HL-60 (cell line): ENCODE results near the gene OR10A6.

ENCODE experiments used
- DNase-seq, 2 experiments: peaks; one replicate each; pipeline ENCODE4 v3.0.0-alpha.2; 2010 to 2020; ENCODE audit warnings: low read depth in 1 of 2, low spot score in 1 of 2
- H3K27ac ChIP-seq: fragments of 250-450 bp; sonication (Bioruptor Pico); replicated peaks from 2 replicates; pipeline ENCODE4 v1.5.1; 2020; ENCODE audit warnings: mild to moderate bottlenecking, moderate library complexity
- H3K27me3 ChIP-seq: fragments of 250-450 bp; sonication (Bioruptor Pico); 2 replicates; pipeline ENCODE4 v1.5.1; 2021; ENCODE audit warnings: mild to moderate bottlenecking, moderate library complexity; ENCODE audit not compliant: insufficient read depth, poor library complexity, severe bottlenecking
- H3K4me3 ChIP-seq: replicated peaks from 2 replicates; pipeline ENCODE4 v1.5.1; 2011; ENCODE audit warnings: mild to moderate bottlenecking, control low read depth, low read length; ENCODE audit not compliant: insufficient read depth
- GABPA ChIP-seq: IDR thresholded peaks from 2 replicates; pipeline ENCODE4 v1.6.1; 2012; ENCODE audit warnings: low read depth
- POLR2AphosphoS5 ChIP-seq: IDR thresholded peaks from 2 replicates; pipeline ENCODE4 v1.6.1; 2012; ENCODE audit warnings: low read depth
- SPI1 ChIP-seq: IDR thresholded peaks from 2 replicates; pipeline ENCODE4 v1.6.1; 2012; ENCODE audit warnings: low read depth, mild to moderate bottlenecking, borderline replicate concordance
- TF ChIP-seq, protein P1 (sequence below): IDR thresholded peaks from one replicate; pipeline ENCODE4 v1.5.1; 2011; ENCODE audit warnings: low read length, control low read depth, inconsistent platforms; ENCODE audit not compliant: insufficient read depth
- TF ChIP-seq, protein P2 (sequence below): IDR thresholded peaks from 2 replicates; pipeline ENCODE4 v1.6.1; 2012; ENCODE audit warnings: low read depth; ENCODE audit not compliant: insufficient replicate concordance

The OR10A6 gene

DNA sequence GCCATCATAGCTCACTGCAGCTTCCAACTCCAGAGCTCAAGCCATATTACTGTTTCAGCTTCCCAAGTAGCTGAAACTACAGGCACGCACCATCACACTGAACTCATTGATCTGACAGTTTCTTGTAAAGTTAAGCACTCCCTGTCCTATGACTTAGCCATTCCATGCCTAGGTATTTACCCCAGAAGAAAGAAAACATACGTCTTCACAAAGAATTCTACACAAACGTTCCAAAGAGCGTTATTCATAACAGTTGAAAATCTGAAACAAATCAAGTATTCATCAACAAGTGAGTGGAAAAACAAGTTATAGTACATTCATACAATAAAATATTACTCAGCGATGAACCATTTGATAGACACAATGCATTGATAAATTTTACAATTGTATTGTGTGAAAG lies 41.9 kb upstream of the OR10A6 start:
- H3K27me3 ChIP-seq, result no peaks in the 10 kb centered on the region
- TF ChIP-seq POLR2AphosphoS5 (no peak), GABPA (no peak), SPI1 (no peak)
- TF ChIP-seq, protein P1, sequence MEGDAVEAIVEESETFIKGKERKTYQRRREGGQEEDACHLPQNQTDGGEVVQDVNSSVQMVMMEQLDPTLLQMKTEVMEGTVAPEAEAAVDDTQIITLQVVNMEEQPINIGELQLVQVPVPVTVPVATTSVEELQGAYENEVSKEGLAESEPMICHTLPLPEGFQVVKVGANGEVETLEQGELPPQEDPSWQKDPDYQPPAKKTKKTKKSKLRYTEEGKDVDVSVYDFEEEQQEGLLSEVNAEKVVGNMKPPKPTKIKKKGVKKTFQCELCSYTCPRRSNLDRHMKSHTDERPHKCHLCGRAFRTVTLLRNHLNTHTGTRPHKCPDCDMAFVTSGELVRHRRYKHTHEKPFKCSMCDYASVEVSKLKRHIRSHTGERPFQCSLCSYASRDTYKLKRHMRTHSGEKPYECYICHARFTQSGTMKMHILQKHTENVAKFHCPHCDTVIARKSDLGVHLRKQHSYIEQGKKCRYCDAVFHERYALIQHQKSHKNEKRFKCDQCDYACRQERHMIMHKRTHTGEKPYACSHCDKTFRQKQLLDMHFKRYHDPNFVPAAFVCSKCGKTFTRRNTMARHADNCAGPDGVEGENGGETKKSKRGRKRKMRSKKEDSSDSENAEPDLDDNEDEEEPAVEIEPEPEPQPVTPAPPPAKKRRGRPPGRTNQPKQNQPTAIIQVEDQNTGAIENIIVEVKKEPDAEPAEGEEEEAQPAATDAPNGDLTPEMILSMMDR, result no peak
- TF ChIP-seq, protein P2, sequence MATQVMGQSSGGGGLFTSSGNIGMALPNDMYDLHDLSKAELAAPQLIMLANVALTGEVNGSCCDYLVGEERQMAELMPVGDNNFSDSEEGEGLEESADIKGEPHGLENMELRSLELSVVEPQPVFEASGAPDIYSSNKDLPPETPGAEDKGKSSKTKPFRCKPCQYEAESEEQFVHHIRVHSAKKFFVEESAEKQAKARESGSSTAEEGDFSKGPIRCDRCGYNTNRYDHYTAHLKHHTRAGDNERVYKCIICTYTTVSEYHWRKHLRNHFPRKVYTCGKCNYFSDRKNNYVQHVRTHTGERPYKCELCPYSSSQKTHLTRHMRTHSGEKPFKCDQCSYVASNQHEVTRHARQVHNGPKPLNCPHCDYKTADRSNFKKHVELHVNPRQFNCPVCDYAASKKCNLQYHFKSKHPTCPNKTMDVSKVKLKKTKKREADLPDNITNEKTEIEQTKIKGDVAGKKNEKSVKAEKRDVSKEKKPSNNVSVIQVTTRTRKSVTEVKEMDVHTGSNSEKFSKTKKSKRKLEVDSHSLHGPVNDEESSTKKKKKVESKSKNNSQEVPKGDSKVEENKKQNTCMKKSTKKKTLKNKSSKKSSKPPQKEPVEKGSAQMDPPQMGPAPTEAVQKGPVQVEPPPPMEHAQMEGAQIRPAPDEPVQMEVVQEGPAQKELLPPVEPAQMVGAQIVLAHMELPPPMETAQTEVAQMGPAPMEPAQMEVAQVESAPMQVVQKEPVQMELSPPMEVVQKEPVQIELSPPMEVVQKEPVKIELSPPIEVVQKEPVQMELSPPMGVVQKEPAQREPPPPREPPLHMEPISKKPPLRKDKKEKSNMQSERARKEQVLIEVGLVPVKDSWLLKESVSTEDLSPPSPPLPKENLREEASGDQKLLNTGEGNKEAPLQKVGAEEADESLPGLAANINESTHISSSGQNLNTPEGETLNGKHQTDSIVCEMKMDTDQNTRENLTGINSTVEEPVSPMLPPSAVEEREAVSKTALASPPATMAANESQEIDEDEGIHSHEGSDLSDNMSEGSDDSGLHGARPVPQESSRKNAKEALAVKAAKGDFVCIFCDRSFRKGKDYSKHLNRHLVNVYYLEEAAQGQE, result no peak
- no peak for DNase-seq
- H3K4me3 ChIP-seq, result no peak overlapping the region
- no peak overlapping the region for H3K27ac ChIP-seq

DNA sequence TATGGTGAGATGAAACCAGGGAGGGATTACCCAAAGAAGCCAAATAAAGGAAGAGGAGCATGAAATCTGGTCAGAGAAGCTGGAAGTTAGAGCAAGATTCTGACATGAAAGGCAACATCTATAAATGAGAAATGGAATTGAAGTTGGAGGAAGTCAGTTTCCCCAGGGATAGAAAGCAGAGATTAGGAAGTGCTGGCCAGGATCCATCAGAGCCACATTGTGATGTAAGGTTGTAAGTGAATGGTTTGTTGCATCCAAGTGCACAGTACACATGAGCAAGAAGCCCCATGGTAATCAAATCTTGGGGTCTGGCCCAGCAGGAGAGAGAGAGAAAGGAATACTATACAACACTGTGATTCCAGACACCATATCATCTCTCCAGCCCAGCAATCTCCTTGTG lies 40.8 kb upstream of the OR10A6 start:
- no peak overlapping the region for H3K4me3 ChIP-seq
- DNase-seq, result no peak
- TF ChIP-seq GABPA, result no peak
- TF ChIP-seq, protein P2, result no peak
- no peak for TF ChIP-seq POLR2AphosphoS5
- TF ChIP-seq, protein P1, result no peak
- no peak for TF ChIP-seq SPI1
- no peak overlapping the region for H3K27ac ChIP-seq
- no peaks in the 10 kb centered on the region for H3K27me3 ChIP-seq

DNA sequence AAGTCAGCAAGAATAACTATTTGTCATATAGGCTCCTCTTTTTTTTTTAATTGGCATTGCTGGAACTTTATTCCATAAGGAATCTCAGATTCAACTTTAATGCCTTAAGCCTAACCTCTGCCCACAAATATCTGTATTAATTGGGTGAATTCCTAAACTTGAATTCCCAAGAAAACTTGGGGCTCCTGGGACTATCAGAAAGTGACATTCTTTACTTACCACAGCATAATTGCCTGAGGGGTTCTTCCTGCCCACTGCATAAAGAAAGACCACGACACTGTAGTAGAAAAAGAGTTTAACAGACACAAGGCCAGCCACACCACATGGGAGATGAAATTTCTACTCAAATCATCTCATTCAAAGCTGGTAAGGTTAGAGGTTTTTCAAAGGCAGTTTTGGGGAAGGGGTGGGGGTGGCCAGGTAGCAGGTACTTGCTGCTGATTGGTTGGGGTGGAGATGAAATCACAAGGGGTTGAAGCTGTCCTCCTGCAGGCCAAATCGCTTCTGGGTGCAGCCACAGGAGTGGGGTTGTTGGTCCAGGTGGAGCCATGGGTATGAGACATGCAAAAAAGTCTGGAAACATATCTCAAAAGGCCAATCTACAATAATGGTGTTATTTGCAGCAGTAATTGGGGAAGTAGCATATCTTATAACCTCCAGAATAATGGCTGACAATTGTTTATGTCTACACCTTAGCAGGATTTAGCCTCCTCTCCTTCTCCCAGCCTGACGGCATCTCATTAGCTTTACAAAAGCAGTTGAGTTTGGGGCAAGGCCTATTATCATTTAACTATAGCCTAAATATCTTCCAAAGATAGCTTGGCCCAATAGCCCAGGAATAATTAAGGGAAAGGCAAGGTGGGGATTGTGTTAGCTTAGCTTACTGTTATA lies 38.9 kb upstream of the OR10A6 start:
- H3K4me3 ChIP-seq, result no peak overlapping the region
- H3K27me3 ChIP-seq, result no peaks in the 10 kb centered on the region
- TF ChIP-seq, protein P1, result no peak
- TF ChIP-seq SPI1, result no peak
- TF ChIP-seq GABPA, result no peak
- TF ChIP-seq, protein P2, result no peak
- no peak for TF ChIP-seq POLR2AphosphoS5
- DNase-seq, result no peak
- no peak overlapping the region for H3K27ac ChIP-seq
